Tibial nerve (tissue), 3 donors: ENCODE data around the gene CSNK1A1L.

Experiments used
- CTCF ChIP-seq, 5 experiments: fragments of 200-600 bp in 3 of 5; fragments of 450-650 bp in 2 of 5; sonication (generic) in 3 of 5; IDR thresholded peaks; one replicate each; pipeline ENCODE4 v1.5.1; 2016 to 2019; ENCODE audit warnings: antibody characterized with exemption in 5 of 5, mild to moderate bottlenecking in 3 of 5, moderate library complexity in 2 of 5
- POLR2A ChIP-seq, 2 donors: fragments of 450-650 bp; IDR thresholded peaks; one replicate each; pipeline ENCODE4 v1.6.1; 2017; ENCODE audit warnings: antibody characterized with exemption in 2 of 2, mild to moderate bottlenecking in 2 of 2, moderate library complexity in 2 of 2

GRCh38 chr13:37065890-37066526, 39.5 kb downstream of the CSNK1A1L start:
- no peak for TF ChIP-seq POLR2A (IDR thresholded peaks at IDR 0.05)
- TF ChIP-seq CTCF (IDR thresholded peaks at IDR 0.05), result no peak
